Esophagus squamous epithelium (tissue), 5 donors: ENCODE measurements around the gene TM9SF2. TPM values are rescaled to one million over a fixed set of nuclear protein-coding genes. Genes with fewer than 3 reads are reported as not detected.

Source experiments
- DNase-seq: peaks from one replicate; lab custom pipeline; 2025; lab: John Stamatoyannopoulos, UW
- H3K27ac ChIP-seq, 4 donors: fragments of 200-600 bp; sonication (generic); one replicate each; pipeline ENCODE4 v1.5.1; 2016 to 2019; ENCODE audit warnings: mild to moderate bottlenecking in 1 of 4
- H3K27me3 ChIP-seq, 4 donors: fragments of 200-600 bp; sonication (generic); 1 replicate in 3 of 4; 2 replicates in 1 of 4; pipeline versions ENCODE4 v1.5.1 to v1.6.0; 2017 to 2021; ENCODE audit warnings: antibody characterized with exemption in 1 of 4
- H3K36me3 ChIP-seq, 3 donors: fragments of 200-600 bp; sonication (generic); one replicate each; pipeline ENCODE4 v1.5.1; 2016 to 2019
- H3K4me1 ChIP-seq, 3 donors: fragments of 200-600 bp; sonication (generic); one replicate each; pipeline ENCODE4 v1.5.1; 2017 to 2019
- H3K4me3 ChIP-seq, 4 donors: fragments of 200-600 bp; sonication (generic); 1 replicate in 3 of 4; 2 replicates in 1 of 4; pipeline ENCODE4 v1.5.1; 2016 to 2019; ENCODE audit warnings: mild to moderate bottlenecking in 2 of 4, moderate library complexity in 1 of 4
- H3K9me3 ChIP-seq, 3 donors: fragments of 200-600 bp; sonication (generic); one replicate each; pipeline ENCODE4 v1.5.1; 2016 to 2019
- POLR2A ChIP-seq, 4 donors: fragments of 450-650 bp; IDR thresholded peaks; one replicate each; pipeline ENCODE4 v1.6.1; 2017; ENCODE audit warnings: antibody characterized with exemption in 4 of 4, mild to moderate bottlenecking in 4 of 4, moderate library complexity in 3 of 4
- WGBS, 2 donors: methylation state at CpG; one replicate each; pipeline ENCODE4 v1.1.5; 2018; 5-methylcytosine and 5-hydroxymethylcytosine counted together
- intact Hi-C: fragments of 100-400 bp; cut with DNase I; formaldehyde crosslinking; loops from one replicate; pipeline ENCODE4 v1.15.0; 2022
- total RNA-seq, 4 donors: library from RNA; depleted of rRNA; stranded (reverse); fragments of >200 nt; gene quantifications; one replicate each; pipeline ENCODE4 v1.1.0, GENCODE V29; 2016
- TF ChIP-seq, protein P1 (sequence below), 6 experiments: fragments of 450-650 bp in 4 of 6; fragments of 200-600 bp in 2 of 6; sonication (generic) in 2 of 6; IDR thresholded peaks; one replicate each; pipeline ENCODE4 v1.5.1; 2016 to 2019; ENCODE audit warnings: antibody characterized with exemption in 6 of 6, mild to moderate bottlenecking in 4 of 6, moderate library complexity in 4 of 6
- donor health status: DM: yes; HTN: yes; CAD: no.

The TM9SF2 gene
- total RNA-seq, 4 donors from 2014 or later, result 60.5 to 118 (median 79.0) TPM

DNA sequence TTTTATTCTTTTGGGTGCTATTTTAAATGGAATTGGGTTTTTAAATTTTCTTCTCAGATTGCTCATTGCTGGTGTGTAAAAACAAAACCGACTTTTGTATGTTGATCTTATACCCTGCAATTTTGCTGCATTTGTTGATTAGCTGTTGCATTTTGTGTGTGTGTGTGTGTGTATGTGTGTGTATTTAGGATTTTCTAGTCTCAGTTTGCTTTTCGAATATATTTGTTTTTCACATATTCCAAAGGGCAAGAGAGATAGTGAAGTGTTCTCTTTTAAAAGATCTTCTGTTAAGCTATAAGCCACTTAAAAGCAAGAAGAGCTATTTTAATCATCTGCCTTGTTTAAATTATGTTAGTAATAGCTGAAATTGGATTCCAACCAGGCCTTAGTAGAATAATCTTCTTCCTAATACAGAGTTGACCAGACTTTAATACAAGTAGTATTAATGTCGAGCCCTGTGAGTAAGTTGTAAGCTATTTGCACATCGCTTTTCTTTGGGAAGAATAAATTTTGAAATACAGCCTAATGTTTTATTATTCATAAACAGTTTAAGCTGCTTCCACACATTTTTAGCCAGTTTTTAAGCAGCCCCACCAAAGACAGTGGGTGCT, 57.4 kb downstream of the TM9SF2 start:
- 63 to 75% methylated on average over 4 of the region's 4 CpGs for WGBS, 2 donors
- no peaks in the 10 kb centered on the region for H3K27me3 ChIP-seq
- H3K27ac ChIP-seq, result no peak overlapping the region
- no peak overlapping the region for H3K4me3 ChIP-seq
- no peak for TF ChIP-seq POLR2A (IDR thresholded peaks at IDR 0.05)
- TF ChIP-seq, protein P1, sequence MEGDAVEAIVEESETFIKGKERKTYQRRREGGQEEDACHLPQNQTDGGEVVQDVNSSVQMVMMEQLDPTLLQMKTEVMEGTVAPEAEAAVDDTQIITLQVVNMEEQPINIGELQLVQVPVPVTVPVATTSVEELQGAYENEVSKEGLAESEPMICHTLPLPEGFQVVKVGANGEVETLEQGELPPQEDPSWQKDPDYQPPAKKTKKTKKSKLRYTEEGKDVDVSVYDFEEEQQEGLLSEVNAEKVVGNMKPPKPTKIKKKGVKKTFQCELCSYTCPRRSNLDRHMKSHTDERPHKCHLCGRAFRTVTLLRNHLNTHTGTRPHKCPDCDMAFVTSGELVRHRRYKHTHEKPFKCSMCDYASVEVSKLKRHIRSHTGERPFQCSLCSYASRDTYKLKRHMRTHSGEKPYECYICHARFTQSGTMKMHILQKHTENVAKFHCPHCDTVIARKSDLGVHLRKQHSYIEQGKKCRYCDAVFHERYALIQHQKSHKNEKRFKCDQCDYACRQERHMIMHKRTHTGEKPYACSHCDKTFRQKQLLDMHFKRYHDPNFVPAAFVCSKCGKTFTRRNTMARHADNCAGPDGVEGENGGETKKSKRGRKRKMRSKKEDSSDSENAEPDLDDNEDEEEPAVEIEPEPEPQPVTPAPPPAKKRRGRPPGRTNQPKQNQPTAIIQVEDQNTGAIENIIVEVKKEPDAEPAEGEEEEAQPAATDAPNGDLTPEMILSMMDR (IDR thresholded peaks at IDR 0.05), result no peak
- H3K36me3 ChIP-seq, result peaks cover 0 to 96% (median 9%) of the 10 kb centered on the region in 3 donors
- H3K4me1 ChIP-seq, result no peaks in the 10 kb centered on the region
- H3K9me3 ChIP-seq, result no peaks in the 10 kb centered on the region
- intact Hi-C loops, result no loop called here
- no peak for DNase-seq

DNA sequence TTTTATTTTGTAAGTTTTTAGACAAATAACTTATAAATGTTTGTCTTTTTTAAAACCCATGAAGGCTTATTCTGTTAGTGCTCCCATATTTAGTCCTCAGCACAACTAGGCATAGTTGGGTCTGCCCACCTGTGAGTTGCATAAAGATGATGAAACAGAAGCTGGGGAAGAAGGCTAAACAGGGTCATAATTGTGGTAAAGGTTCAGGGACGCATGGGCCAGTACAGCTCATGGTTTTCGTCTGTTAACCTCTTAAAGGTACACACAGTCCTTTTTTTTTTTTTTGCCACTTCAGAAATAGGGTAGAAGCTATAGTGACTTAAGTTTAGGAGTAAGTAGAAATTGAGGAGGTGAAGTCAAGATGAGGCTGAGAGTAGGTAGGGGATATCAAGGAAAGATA, 58.3 kb downstream of the TM9SF2 start:
- H3K4me1 ChIP-seq, result no peaks in the 10 kb centered on the region
- peaks cover 0 to 96% (median 9%) of the 10 kb centered on the region in 3 donors for H3K36me3 ChIP-seq
- WGBS, 2 donors, result 66 to 76% methylated on average over 2 of the region's 2 CpGs
- no peaks in the 10 kb centered on the region for H3K27me3 ChIP-seq
- H3K9me3 ChIP-seq, result no peaks in the 10 kb centered on the region
- DNase-seq, result no peak
- TF ChIP-seq POLR2A (IDR thresholded peaks at IDR 0.05), result no peak
- TF ChIP-seq, protein P1 (IDR thresholded peaks at IDR 0.05), result no peak
- H3K4me3 ChIP-seq, result no peak overlapping the region
- intact Hi-C loops, result no loop called here
- no peak overlapping the region for H3K27ac ChIP-seq

DNA sequence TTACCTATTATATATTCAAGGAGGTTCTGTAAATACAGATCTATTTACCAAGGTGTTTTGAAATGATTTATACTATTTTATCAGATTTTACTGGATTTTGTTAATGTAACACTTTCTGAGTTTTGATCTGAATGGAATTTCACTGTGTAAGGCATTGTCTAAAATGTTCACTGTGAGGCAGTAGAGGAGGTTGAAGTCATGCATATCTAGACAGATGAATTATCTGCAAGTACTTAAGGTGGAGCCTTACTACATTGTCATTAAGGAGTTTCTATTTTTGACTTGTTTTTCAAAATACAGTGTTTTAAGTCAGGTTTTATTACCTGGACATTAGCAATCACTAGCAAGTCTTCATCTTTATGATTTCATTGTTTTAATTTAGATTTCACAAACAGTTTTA, 62.1 kb downstream of the TM9SF2 start:
- H3K4me3 ChIP-seq, result no peak overlapping the region
- H3K9me3 ChIP-seq, result no peaks in the 10 kb centered on the region
- no peaks in the 10 kb centered on the region for H3K4me1 ChIP-seq
- no peak overlapping the region for H3K27ac ChIP-seq
- H3K27me3 ChIP-seq, result no peaks in the 10 kb centered on the region
- intact Hi-C loops, result no loop called here
- no peak for TF ChIP-seq POLR2A (IDR thresholded peaks at IDR 0.05)
- TF ChIP-seq, protein P1 (IDR thresholded peaks at IDR 0.05), result no peak
- peaks cover 0 to 72% (median 9%) of the 10 kb centered on the region in 3 donors for H3K36me3 ChIP-seq
- DNase-seq, result no peak

DNA sequence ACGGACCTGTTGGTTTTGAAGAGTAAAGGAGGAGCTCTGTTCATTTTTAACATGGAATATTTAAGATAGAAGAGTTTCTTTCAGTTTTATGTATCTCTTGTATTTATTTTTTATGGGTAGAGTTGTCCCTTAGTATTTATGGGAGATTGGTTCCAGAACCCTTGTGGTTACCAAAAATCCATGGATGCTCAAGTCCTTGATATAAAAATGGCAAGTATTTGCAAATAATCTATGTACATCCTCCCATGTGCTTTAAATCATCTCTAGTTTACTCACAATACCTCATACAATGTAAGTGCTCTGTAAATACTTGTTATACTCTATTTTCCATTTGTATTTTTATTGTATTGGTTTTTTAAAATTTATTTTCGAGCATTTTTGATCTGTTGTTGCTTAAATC, 63.1 kb downstream of the TM9SF2 start:
- no peak overlapping the region for H3K27ac ChIP-seq
- TF ChIP-seq, protein P1 (IDR thresholded peaks at IDR 0.05), result no peak
- no peak for TF ChIP-seq POLR2A (IDR thresholded peaks at IDR 0.05)
- H3K4me3 ChIP-seq, result no peak overlapping the region
- 87 to 95% methylated on average over 2 of the region's 2 CpGs for WGBS, 2 donors
- peaks cover 0 to 62% (median 9%) of the 10 kb centered on the region in 3 donors for H3K36me3 ChIP-seq
- intact Hi-C loops, result no loop called here
- no peak for DNase-seq
- no peaks in the 10 kb centered on the region for H3K4me1 ChIP-seq
- peaks cover 0 to 8% (median 0%) of the 10 kb centered on the region in 3 donors for H3K9me3 ChIP-seq
- H3K27me3 ChIP-seq, result no peaks in the 10 kb centered on the region

DNA sequence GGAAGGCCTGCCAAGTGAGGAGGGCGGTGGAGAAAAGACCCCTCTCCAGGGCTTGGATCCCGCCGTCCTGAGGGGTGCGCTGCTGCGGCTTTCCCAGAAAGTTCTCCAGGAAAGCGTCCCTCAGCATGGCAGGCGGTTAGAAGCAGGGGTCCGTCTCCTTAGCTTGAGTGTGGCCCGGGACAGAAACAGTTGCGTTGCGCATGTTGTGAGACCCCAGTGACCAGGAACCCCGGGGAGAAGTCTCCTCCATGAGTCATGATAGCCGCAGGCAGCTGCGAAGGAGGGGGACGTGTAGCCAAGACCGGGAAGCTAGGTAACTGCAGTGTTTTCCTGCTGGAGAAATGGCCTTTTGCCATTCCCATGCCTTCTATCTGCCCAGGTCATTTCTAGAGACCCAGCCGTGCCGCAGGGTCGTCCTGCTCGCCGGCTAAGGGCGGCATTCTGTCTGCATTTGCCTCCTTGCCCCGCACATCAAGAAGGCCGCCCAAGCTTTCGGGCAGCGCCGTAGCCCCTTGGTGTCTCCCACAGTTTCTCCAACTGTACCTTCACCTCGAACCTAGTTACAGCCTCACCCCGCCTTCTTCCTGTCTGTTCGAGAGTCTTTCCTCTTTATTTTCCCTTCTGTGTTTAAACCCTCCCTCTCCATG, 64.3 kb downstream of the TM9SF2 start:
- Histone ChIP-seq H3K27ac (no peak overlapping the region), H3K4me3 (no peak overlapping the region), H3K27me3 (no peaks in the 10 kb centered on the region), H3K36me3 (peaks cover 0 to 50% (median 9%) of the 10 kb centered on the region in 3 donors), H3K4me1 (no peaks in the 10 kb centered on the region), H3K9me3 (peaks cover 0 to 9% (median 0%) of the 10 kb centered on the region in 3 donors)
- 78 to 96% methylated on average over 27 to 30 of the region's 30 CpGs for WGBS, 2 donors
- TF ChIP-seq POLR2A (IDR thresholded peaks at IDR 0.05), result no peak
- TF ChIP-seq, protein P1 (IDR thresholded peaks at IDR 0.05), result no peak
- DNase-seq, result no peak
- intact Hi-C loops, result no loop called here
